Natural killer cell (primary cell): ENCODE measurements around the gene CCDC178. TPM values are rescaled to one million over a fixed set of nuclear protein-coding genes. Genes with fewer than 3 reads are reported as not detected.
"Not testable (repeated sequence)": the region's sequence is repeated elsewhere in the genome, so short reads cannot be mapped to it uniquely, and the experiment has no call there.

Experiments used
- ATAC-seq, 3 donors: fragments of 150-1000 bp in 2 of 3; fragments of 200-7000 bp in 1 of 3; cut with Tn5 transposase; 1 replicate in 1 of 3; 2 replicates in 2 of 3; pipeline ENCODE4 v1.10.0; 2021; ENCODE audit warnings: mild to moderate bottlenecking in 2 of 3, moderate library complexity in 2 of 3
- DNase-seq, 2 donors: peaks; one replicate each; pipeline versions ENCODE4 v3.0.0 to v3.0.0-alpha.2; 2013 to 2021; ENCODE audit warnings: mixed read lengths in 1 of 2
- H3K27ac ChIP-seq: one replicate; pipeline ENCODE4 v1.5.1; 2013; ENCODE audit warnings: mild to moderate bottlenecking, low read length
- H3K27me3 ChIP-seq: one replicate; pipeline ENCODE4 v1.6.1; 2013; ENCODE audit warnings: low read length; ENCODE audit not compliant: control insufficient read depth, insufficient read depth
- H3K36me3 ChIP-seq: one replicate; pipeline ENCODE4 v1.6.1; 2013; ENCODE audit warnings: low read length; ENCODE audit not compliant: control insufficient read depth, insufficient read depth
- H3K4me1 ChIP-seq: one replicate; pipeline ENCODE4 v1.6.1; 2013; ENCODE audit warnings: low read length; ENCODE audit not compliant: control insufficient read depth, insufficient read depth
- H3K4me3 ChIP-seq: one replicate; pipeline ENCODE4 v1.5.1; 2013; ENCODE audit warnings: low read length
- H3K9me3 ChIP-seq: one replicate; pipeline ENCODE4 v1.6.1; 2013; ENCODE audit warnings: low read length; ENCODE audit not compliant: control insufficient read depth, insufficient read depth
- H3K27ac Mint-ChIP-seq, 2 donors: one replicate each; pipeline ENCODE4 v1.8.0; 2022; ENCODE audit warnings: mild to moderate bottlenecking in 2 of 2, mixed read lengths in 2 of 2, moderate library complexity in 1 of 2
- H3K27me3 Mint-ChIP-seq, 2 donors: one replicate each; pipeline ENCODE4 v1.8.0; 2022; ENCODE audit warnings: low read depth in 2 of 2, mixed read lengths in 2 of 2
- H3K36me3 Mint-ChIP-seq: one replicate; pipeline ENCODE4 v1.8.0; 2022; ENCODE audit warnings: mixed read lengths
- H3K4me1 Mint-ChIP-seq, 2 donors: one replicate each; pipeline ENCODE4 v1.8.0; 2022; ENCODE audit warnings: mixed read lengths in 2 of 2
- H3K4me3 Mint-ChIP-seq: one replicate; pipeline ENCODE4 v1.8.0; 2022; ENCODE audit warnings: mild to moderate bottlenecking, moderate library complexity, mixed read lengths
- H3K9me3 Mint-ChIP-seq, 2 donors: one replicate each; pipeline ENCODE4 v1.8.0; 2022; ENCODE audit warnings: mixed read lengths in 2 of 2
- WGBS: methylation state at CpG from one replicate; pipeline ENCODE4 v1.1.7; 2013; ENCODE audit warnings: missing lambda C conversion rate; ENCODE audit not compliant: insufficient coverage; 5-methylcytosine and 5-hydroxymethylcytosine counted together
- intact Hi-C: fragments of 100-400 bp; cut with micrococcal nuclease; formaldehyde crosslinking; loops from one replicate; pipeline ENCODE4 v1.14.2; 2022
- total RNA-seq, 4 donors: library from RNA; stranded (reverse); fragments of 120-200 nt in 1 of 4; gene quantifications; one replicate each; pipeline versions ENCODE4 v1.2.3 to v1.2.4, GENCODE V29; 2013 to 2022
- TF ChIP-seq, protein P1 (sequence below): fragments of 200-600 bp; IDR thresholded peaks from one replicate; pipeline ENCODE4 v1.8.0; 2022; ENCODE audit warnings: antibody characterized with exemption

Gene CCDC178
- total RNA-seq, 3 donors from 2014 or later (not counting 1 experiment from before 2014, with no cell fraction given): not detected

DNA sequence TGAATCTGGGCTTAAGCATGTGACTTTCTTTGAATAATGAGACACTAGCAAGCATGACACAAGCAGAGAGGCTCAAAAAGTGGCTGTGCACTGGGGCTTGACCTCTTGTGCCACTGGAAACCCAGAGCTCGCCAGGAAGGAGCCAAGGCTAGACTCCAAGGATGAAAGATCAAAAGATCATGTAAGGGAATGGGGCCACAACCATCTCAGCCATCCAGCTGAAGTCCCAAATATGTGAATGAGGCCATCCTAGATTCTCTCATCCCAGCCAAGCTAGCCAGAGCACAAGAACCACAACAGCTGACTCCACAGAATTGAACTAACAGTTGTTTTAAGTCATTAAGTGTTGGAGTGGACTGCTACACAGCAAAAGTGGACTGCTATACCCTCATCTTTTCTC lies 288.1 kb downstream of the CCDC178 start:
- no peaks in the 10 kb centered on the region for H3K27me3 Mint-ChIP-seq
- Histone ChIP-seq H3K36me3 (no peaks in the 10 kb centered on the region), H3K27ac (no peak overlapping the region), H3K27me3 (no peaks in the 10 kb centered on the region), H3K9me3 (no peaks in the 10 kb centered on the region), H3K4me3 (no peak overlapping the region), H3K4me1 (no peaks in the 10 kb centered on the region)
- TF ChIP-seq, protein P1, sequence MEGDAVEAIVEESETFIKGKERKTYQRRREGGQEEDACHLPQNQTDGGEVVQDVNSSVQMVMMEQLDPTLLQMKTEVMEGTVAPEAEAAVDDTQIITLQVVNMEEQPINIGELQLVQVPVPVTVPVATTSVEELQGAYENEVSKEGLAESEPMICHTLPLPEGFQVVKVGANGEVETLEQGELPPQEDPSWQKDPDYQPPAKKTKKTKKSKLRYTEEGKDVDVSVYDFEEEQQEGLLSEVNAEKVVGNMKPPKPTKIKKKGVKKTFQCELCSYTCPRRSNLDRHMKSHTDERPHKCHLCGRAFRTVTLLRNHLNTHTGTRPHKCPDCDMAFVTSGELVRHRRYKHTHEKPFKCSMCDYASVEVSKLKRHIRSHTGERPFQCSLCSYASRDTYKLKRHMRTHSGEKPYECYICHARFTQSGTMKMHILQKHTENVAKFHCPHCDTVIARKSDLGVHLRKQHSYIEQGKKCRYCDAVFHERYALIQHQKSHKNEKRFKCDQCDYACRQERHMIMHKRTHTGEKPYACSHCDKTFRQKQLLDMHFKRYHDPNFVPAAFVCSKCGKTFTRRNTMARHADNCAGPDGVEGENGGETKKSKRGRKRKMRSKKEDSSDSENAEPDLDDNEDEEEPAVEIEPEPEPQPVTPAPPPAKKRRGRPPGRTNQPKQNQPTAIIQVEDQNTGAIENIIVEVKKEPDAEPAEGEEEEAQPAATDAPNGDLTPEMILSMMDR: no peak
- intact Hi-C loops: no loop called here
- no peak overlapping the region for H3K4me3 Mint-ChIP-seq
- peaks cover 16% of the 10 kb centered on the region in 2 donors for H3K9me3 Mint-ChIP-seq
- 73% methylated on average over 1 of the region's 1 CpG for WGBS
- no peak overlapping the region for H3K27ac Mint-ChIP-seq
- peaks cover 12% of the 10 kb centered on the region for H3K36me3 Mint-ChIP-seq
- ATAC-seq (no peak), DNase-seq (no peak)
- H3K4me1 Mint-ChIP-seq: no peaks in the 10 kb centered on the region

DNA sequence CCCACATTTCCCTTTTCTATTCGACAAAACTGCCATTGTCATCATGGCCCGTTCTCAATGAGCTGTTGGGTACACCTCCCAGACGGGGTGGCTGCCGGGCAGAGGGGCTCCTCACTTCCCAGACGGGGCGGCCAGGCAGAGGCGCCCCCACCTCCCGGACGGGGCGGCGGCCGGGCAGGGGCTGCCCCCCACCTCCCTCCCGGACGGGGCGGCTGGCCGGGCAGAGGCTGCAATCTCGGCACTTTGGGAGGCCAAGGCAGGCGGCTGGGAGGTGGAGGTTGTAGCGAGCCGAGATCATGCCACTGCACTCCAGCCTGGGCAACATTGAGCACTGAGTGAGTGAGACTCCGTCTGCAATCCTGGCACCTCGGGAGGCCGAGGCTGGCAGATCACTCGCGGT lies 292.7 kb downstream of the CCDC178 start:
- H3K36me3 ChIP-seq, ATAC-seq, H3K4me3 Mint-ChIP-seq, H3K27ac ChIP-seq, H3K4me1 Mint-ChIP-seq, H3K4me3 ChIP-seq, H3K27me3 ChIP-seq, H3K4me1 ChIP-seq, H3K27me3 Mint-ChIP-seq, H3K27ac Mint-ChIP-seq, intact Hi-C loops, H3K9me3 ChIP-seq, DNase-seq: not testable (repeated sequence)
- peaks cover 12% of the 10 kb centered on the region for H3K36me3 Mint-ChIP-seq
- 95% methylated on average over 19 of the region's 25 CpGs for WGBS
- H3K9me3 Mint-ChIP-seq: peaks cover 13 to 17% of the 10 kb centered on the region in 2 donors

DNA sequence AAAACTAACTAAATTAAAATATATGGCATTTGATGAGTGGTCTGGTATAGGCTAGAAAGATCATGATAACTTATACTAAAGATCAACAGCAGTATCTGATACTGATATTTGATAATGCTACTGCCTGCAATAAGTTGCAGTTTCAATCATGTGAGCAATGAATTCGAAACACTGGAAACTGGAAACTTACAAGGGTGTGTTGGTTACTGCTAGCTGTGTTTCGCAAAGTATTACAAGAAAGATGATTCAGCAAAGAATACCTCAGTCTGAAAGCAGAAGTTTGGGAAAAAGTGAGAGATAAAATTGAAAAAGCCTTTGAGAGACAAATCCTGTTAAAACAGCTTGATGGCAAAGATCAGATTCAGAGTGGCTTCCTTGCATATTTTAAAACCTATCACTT lies 294.5 kb downstream of the CCDC178 start:
- Histone ChIP-seq H3K4me1 (no peaks in the 10 kb centered on the region), H3K9me3 (no peaks in the 10 kb centered on the region), H3K36me3 (no peaks in the 10 kb centered on the region), H3K27ac (no peak overlapping the region), H3K4me3 (no peak overlapping the region), H3K27me3 (no peaks in the 10 kb centered on the region)
- H3K27me3 Mint-ChIP-seq: no peaks in the 10 kb centered on the region
- 41% methylated on average over 2 of the region's 2 CpGs for WGBS
- H3K36me3 Mint-ChIP-seq: peaks cover 12% of the 10 kb centered on the region
- no peak overlapping the region for H3K27ac Mint-ChIP-seq
- H3K9me3 Mint-ChIP-seq: peaks cover 11 to 17% of the 10 kb centered on the region in 2 donors
- DNase-seq (no peak), ATAC-seq (no peak)
- no peaks in the 10 kb centered on the region for H3K4me1 Mint-ChIP-seq
- H3K4me3 Mint-ChIP-seq: no peak overlapping the region
- intact Hi-C loops: no loop called here
- TF ChIP-seq, protein P1: no peak

DNA sequence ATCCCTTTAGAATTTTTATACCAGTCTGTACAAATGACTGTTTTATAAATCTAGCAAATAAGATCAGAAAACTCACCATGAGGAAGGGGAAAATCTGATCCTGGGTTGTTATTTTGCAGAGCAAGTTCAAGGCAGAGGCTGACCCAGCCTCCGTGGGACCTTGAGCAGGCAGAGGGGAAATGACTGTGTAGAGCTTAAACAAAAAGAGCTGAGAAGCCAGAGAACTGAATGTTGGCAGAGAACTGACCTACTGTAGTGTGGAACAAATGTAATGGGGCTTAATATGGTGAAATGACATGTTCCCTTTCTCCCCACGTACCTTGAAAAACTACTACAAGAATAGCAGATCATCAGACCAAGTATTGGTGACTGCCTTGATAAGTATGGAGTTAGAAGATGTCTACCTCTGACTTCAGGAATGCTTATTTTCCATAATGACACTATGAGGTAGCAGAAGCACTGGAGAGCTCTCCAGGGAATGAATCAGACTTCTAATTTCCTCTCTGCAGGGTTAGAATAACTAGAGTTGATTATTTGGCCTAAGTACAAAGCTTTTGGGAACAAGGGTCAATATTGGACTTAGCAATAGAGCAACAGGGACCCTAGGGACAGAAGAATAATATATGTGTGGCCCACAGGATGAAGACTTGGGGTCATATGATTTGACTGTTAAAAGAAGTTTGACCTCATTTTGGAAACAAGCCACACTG lies 304.4 kb downstream of the CCDC178 start:
- 54% methylated on average over 1 of the region's 2 CpGs for WGBS
- Histone ChIP-seq H3K27me3 (no peaks in the 10 kb centered on the region), H3K4me1 (no peaks in the 10 kb centered on the region), H3K9me3 (no peaks in the 10 kb centered on the region), H3K36me3 (no peaks in the 10 kb centered on the region), H3K4me3 (no peak overlapping the region), H3K27ac (no peak overlapping the region)
- Mint-ChIP-seq H3K36me3 (no peaks in the 10 kb centered on the region), H3K4me3 (no peak overlapping the region), H3K27me3 (no peaks in the 10 kb centered on the region), H3K4me1 (no peaks in the 10 kb centered on the region), H3K27ac (no peak overlapping the region), H3K9me3 (peaks cover 6 to 10% of the 10 kb centered on the region in 2 donors)
- ATAC-seq: no peak
- TF ChIP-seq, protein P1: no peak
- no peak for DNase-seq
- intact Hi-C loops: no loop called here
